ENCODE data around the gene FLNB.

FLNB gene

DNA sequence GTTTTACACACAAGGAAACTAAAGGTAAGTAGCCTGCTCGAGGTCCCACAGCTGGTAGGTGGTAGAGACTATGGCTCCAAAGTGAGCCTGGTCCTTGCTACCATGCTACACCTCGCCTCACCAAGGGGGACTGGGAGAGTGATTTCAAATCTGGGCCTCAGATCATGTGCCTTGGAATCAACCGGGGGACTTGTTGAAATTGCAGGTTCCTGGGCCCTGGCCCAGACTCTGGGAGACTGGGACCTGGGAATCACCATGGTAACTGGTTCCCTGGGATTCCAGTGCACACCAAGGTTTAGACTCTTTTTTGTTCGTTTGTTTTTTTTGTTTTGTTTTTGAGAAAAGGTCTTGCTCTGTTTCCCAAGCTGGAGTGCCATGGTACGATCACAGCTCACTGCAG, 181.5 kb downstream of the FLNB start:
- no peak overlapping the region for H2AFZ ChIP-seq (ENCODE audit: low read length)
- TF ChIP-seq, protein P1, sequence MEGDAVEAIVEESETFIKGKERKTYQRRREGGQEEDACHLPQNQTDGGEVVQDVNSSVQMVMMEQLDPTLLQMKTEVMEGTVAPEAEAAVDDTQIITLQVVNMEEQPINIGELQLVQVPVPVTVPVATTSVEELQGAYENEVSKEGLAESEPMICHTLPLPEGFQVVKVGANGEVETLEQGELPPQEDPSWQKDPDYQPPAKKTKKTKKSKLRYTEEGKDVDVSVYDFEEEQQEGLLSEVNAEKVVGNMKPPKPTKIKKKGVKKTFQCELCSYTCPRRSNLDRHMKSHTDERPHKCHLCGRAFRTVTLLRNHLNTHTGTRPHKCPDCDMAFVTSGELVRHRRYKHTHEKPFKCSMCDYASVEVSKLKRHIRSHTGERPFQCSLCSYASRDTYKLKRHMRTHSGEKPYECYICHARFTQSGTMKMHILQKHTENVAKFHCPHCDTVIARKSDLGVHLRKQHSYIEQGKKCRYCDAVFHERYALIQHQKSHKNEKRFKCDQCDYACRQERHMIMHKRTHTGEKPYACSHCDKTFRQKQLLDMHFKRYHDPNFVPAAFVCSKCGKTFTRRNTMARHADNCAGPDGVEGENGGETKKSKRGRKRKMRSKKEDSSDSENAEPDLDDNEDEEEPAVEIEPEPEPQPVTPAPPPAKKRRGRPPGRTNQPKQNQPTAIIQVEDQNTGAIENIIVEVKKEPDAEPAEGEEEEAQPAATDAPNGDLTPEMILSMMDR (IDR thresholded peaks at IDR 0.05; ENCODE audit: low read length): no peak
- TF ChIP-seq EZH2 (optimal IDR thresholded peaks at IDR 0.05; ENCODE audit: low read depth, low read length): no peak
- TF ChIP-seq EZH2phosphoT487 (IDR thresholded peaks at IDR 0.05; ENCODE audit: low read length): no peak
- H3K9me3 ChIP-seq (replicated peaks; ENCODE audit: insufficient read depth, low read length): no peaks in the 10 kb centered on the region
- no peak overlapping the region for H3K9ac ChIP-seq (ENCODE audit: low read length)
- H3F3A ChIP-seq (ENCODE audit: insufficient read depth, low read length): no peaks in the 10 kb centered on the region
- H4K20me1 ChIP-seq (ENCODE audit: insufficient read depth, low read length): no peaks in the 10 kb centered on the region
- no peak for DNase-seq
- H3K9me2 ChIP-seq (replicated peaks; ENCODE audit: insufficient read depth, low read length): no peaks in the 10 kb centered on the region
- H3K79me2 ChIP-seq (ENCODE audit: low read length): no peaks in the 10 kb centered on the region
- no peaks in the 10 kb centered on the region for H3K27me3 ChIP-seq (replicated peaks; ENCODE audit: insufficient read depth, low read length)
- H3K4me2 ChIP-seq (ENCODE audit: low read depth, low read length): no peak overlapping the region
- no peak overlapping the region for H3K4me3 ChIP-seq (ENCODE audit: low read length)
- no peaks in the 10 kb centered on the region for H3K4me1 ChIP-seq (ENCODE audit: low read length)
- no peak overlapping the region for H3K27ac ChIP-seq (ENCODE audit: low read length)
- no peaks in the 10 kb centered on the region for H3K36me3 ChIP-seq (replicated peaks; ENCODE audit: insufficient read depth, low read length)

DNA sequence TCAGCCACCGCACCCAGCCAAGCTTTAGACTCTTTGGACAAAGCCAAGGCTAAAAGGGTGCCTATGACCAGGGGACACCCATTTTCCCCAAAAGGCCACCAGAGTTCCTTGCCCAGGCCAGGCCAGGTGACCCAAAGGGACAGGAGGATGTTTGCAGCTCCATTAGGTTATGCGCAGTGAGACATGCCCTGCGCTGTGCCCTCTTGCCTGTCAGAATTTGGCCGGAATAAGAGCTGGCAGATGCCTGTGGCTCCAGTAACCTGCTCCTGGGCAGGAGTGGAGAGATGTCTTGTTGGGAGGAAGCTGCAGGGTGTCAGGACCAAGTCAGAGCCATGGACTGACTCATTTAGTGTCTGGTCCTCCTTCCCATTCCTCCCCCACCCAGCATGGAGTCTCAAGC, 182.1 kb downstream of the FLNB start:
- H3K4me3 ChIP-seq (ENCODE audit: low read length): no peak overlapping the region
- no peaks in the 10 kb centered on the region for H3K79me2 ChIP-seq (ENCODE audit: low read length)
- no peak for TF ChIP-seq EZH2 (optimal IDR thresholded peaks at IDR 0.05; ENCODE audit: low read depth, low read length)
- TF ChIP-seq EZH2phosphoT487 (IDR thresholded peaks at IDR 0.05; ENCODE audit: low read length): no peak
- TF ChIP-seq, protein P1 (IDR thresholded peaks at IDR 0.05; ENCODE audit: low read length): no peak
- no peaks in the 10 kb centered on the region for H3F3A ChIP-seq (ENCODE audit: insufficient read depth, low read length)
- H2AFZ ChIP-seq (ENCODE audit: low read length): no peak overlapping the region
- no peaks in the 10 kb centered on the region for H3K9me3 ChIP-seq (replicated peaks; ENCODE audit: insufficient read depth, low read length)
- no peaks in the 10 kb centered on the region for H3K9me2 ChIP-seq (replicated peaks; ENCODE audit: insufficient read depth, low read length)
- no peaks in the 10 kb centered on the region for H4K20me1 ChIP-seq (ENCODE audit: insufficient read depth, low read length)
- no peaks in the 10 kb centered on the region for H3K4me1 ChIP-seq (ENCODE audit: low read length)
- H3K27ac ChIP-seq (ENCODE audit: low read length): no peak overlapping the region
- DNase-seq: no peak
- no peaks in the 10 kb centered on the region for H3K36me3 ChIP-seq (replicated peaks; ENCODE audit: insufficient read depth, low read length)
- H3K9ac ChIP-seq (ENCODE audit: low read length): no peak overlapping the region
- no peaks in the 10 kb centered on the region for H3K27me3 ChIP-seq (replicated peaks; ENCODE audit: insufficient read depth, low read length)
- H3K4me2 ChIP-seq (ENCODE audit: low read depth, low read length): no peak overlapping the region

DNA sequence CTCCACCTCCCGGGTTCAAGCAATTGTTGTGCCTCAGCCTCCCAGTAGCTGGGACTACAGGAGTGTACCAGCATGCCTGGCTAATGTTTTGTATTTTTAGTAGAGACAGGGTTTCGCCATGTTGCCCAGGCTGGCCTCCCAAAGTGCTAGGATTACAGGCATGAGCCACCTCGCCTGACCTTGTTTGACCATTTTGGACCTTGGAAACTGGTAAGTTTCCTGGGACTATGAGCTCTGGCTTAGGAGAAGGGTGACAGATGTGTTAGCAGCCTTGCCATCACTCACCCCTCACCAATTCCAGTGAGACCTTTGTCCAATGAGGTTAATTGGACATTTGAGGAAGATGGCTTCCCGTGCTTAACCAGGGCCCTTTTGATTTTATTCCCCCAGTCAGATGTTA, 182.7 kb downstream of the FLNB start:
- H2AFZ ChIP-seq (ENCODE audit: low read length): no peak overlapping the region
- no peaks in the 10 kb centered on the region for H3K4me1 ChIP-seq (ENCODE audit: low read length)

More for the DNA sequence above, 182.7 kb downstream of the FLNB start:
- no peak overlapping the region for H3K4me3 ChIP-seq (ENCODE audit: low read length)
- no peaks in the 10 kb centered on the region for H3K36me3 ChIP-seq (replicated peaks; ENCODE audit: insufficient read depth, low read length)
- no peaks in the 10 kb centered on the region for H4K20me1 ChIP-seq (ENCODE audit: insufficient read depth, low read length)
- H3K4me2 ChIP-seq (ENCODE audit: low read depth, low read length): no peak overlapping the region
- TF ChIP-seq EZH2phosphoT487 (IDR thresholded peaks at IDR 0.05; ENCODE audit: low read length): no peak
- TF ChIP-seq, protein P1 (IDR thresholded peaks at IDR 0.05; ENCODE audit: low read length): no peak
- no peak for TF ChIP-seq EZH2 (optimal IDR thresholded peaks at IDR 0.05; ENCODE audit: low read depth, low read length)
- H3K27ac ChIP-seq (ENCODE audit: low read length): no peak overlapping the region
- no peak overlapping the region for H3K9ac ChIP-seq (ENCODE audit: low read length)
- H3K27me3 ChIP-seq (replicated peaks; ENCODE audit: insufficient read depth, low read length): no peaks in the 10 kb centered on the region
- no peak for DNase-seq
- H3F3A ChIP-seq (ENCODE audit: insufficient read depth, low read length): no peaks in the 10 kb centered on the region
- H3K79me2 ChIP-seq (ENCODE audit: low read length): no peaks in the 10 kb centered on the region
- H3K9me2 ChIP-seq (replicated peaks; ENCODE audit: insufficient read depth, low read length): no peaks in the 10 kb centered on the region
- no peaks in the 10 kb centered on the region for H3K9me3 ChIP-seq (replicated peaks; ENCODE audit: insufficient read depth, low read length)
